Kidney epithelial cell (primary cell): ENCODE measurements around the gene CDH6. TPM values are rescaled to one million over a fixed set of nuclear protein-coding genes. Genes with fewer than 3 reads are reported as not detected.

ENCODE experiments used
- DNase-seq: peaks from one replicate; pipeline ENCODE4 v3.0.0-alpha.2; 2010; ENCODE audit warnings: low read depth
- H3K27me3 ChIP-seq: 2 replicates; pipeline ENCODE4 v1.6.0; 2011; ENCODE audit warnings: low read length; ENCODE audit not compliant: control insufficient read depth, insufficient read depth
- H3K36me3 ChIP-seq: 2 replicates; pipeline ENCODE4 v1.5.1; 2011; ENCODE audit warnings: low read length; ENCODE audit not compliant: control insufficient read depth, insufficient read depth
- H3K4me3 ChIP-seq: 2 replicates; pipeline ENCODE4 v1.5.1; 2011; ENCODE audit warnings: low read depth, mild to moderate bottlenecking, control low read depth, low read length
- CTCF ChIP-seq: IDR thresholded peaks from 2 replicates; pipeline ENCODE4 v1.5.1; 2011; ENCODE audit warnings: mild to moderate bottlenecking, moderate library complexity, low read length, control low read depth, inconsistent platforms; ENCODE audit not compliant: insufficient read depth, poor library complexity, severe bottlenecking
- total RNA-seq: library from RNA; depleted of rRNA; stranded (reverse); fragments of >200 nt; gene quantifications from 2 replicates; pipeline ENCODE4 v1.2.3, GENCODE V29; 2015

CDH6 gene
- total RNA-seq, 1 donor from 2014 or later = 66.2 TPM

- Histone ChIP-seq H3K4me3 (no peak overlapping the region), H3K27me3 (no peaks in the 10 kb centered on the region), H3K36me3 (no peaks in the 10 kb centered on the region)
- TF ChIP-seq CTCF = no peak
- DNase-seq = no peak
Measured at GRCh38 chr5:31332160-31332559, 138.7 kb downstream of the CDH6 start.

GRCh38 chr5:31333475-31333874 is 140.0 kb downstream of the CDH6 start:
- TF ChIP-seq CTCF = no peak
- Histone ChIP-seq H3K4me3 (no peak overlapping the region), H3K27me3 (no peaks in the 10 kb centered on the region), H3K36me3 (no peaks in the 10 kb centered on the region)
- no peak for DNase-seq

- Histone ChIP-seq H3K27me3 (no peaks in the 10 kb centered on the region), H3K4me3 (no peak overlapping the region), H3K36me3 (no peaks in the 10 kb centered on the region)
- TF ChIP-seq CTCF = no peak
- DNase-seq = no peak
Measured at GRCh38 chr5:31334061-31334860, 140.8 kb downstream of the CDH6 start.

- no peak for TF ChIP-seq CTCF
- Histone ChIP-seq H3K36me3 (no peaks in the 10 kb centered on the region), H3K27me3 (no peaks in the 10 kb centered on the region), H3K4me3 (no peak overlapping the region)
- DNase-seq = no peak
Measured at GRCh38 chr5:31335456-31335855, 142.0 kb downstream of the CDH6 start.

GRCh38 chr5:31343946-31344345 is 150.5 kb downstream of the CDH6 start:
- H3K27me3 ChIP-seq = no peaks in the 10 kb centered on the region
- no peak overlapping the region for H3K4me3 ChIP-seq
- TF ChIP-seq CTCF = no peak
- no peaks in the 10 kb centered on the region for H3K36me3 ChIP-seq
- DNase-seq = no peak
